K562 (cell line): ENCODE measurements around the gene SMU1. TPM values are rescaled to one million over a fixed set of nuclear protein-coding genes. Genes with fewer than 3 reads are reported as not detected.

Experiments used
- ATF1 ChIP-seq, 2 experiments: fragments of 450-650 bp in 1 of 2; IDR thresholded peaks; 2 replicates each; pipeline ENCODE4 v1.6.1; 2016; ENCODE audit warnings: missing compliant biosample characterization in 1 of 2, missing genetic modification characterization in 1 of 2
- ATF2 ChIP-seq: sonication (generic); formaldehyde crosslinking; IDR thresholded peaks from 2 replicates; pipeline ENCODE4 v1.8.1; 2022; ENCODE audit warnings: missing genetic modification reagents
- CGGBP1 ChIP-seq: fragments of 250-450 bp; sonication (Bioruptor Pico); IDR thresholded peaks from 2 replicates; pipeline ENCODE4 v1.9.0; 2021; ENCODE audit warnings: mild to moderate bottlenecking
- CHD1 ChIP-seq: fragments of 200-600 bp; sonication (generic); IDR thresholded peaks from one replicate; pipeline ENCODE4 v1.6.1; 2012; ENCODE audit warnings: mild to moderate bottlenecking, moderate library complexity, low read length, inconsistent platforms
- CLOCK ChIP-seq: fragments of 250-450 bp; sonication (Bioruptor Pico); IDR thresholded peaks from 2 replicates; pipeline ENCODE4 v1.4.0; 2020; ENCODE audit warnings: mild to moderate bottlenecking, moderate library complexity, borderline replicate concordance
- EP400 ChIP-seq: fragments of 450-650 bp; IDR thresholded peaks from 2 replicates; pipeline ENCODE4 v1.6.1; 2017; ENCODE audit warnings: antibody characterized with exemption, mild to moderate bottlenecking, moderate library complexity
- HNRNPLL ChIP-seq: fragments of 200-400 bp; formaldehyde crosslinking; IDR thresholded peaks from 2 replicates; pipeline ENCODE4 v1.6.1; 2017; ENCODE audit warnings: low read length, low read depth, mild to moderate bottlenecking; ENCODE audit not compliant: poor library complexity, severe bottlenecking
- MTA1 ChIP-seq: fragments of 450-650 bp; IDR thresholded peaks from 2 replicates; pipeline ENCODE4 v1.6.1; 2017; ENCODE audit warnings: borderline replicate concordance
- MYC ChIP-seq, 2 experiments: fragments of 250-450 bp in 1 of 2; sonication (Bioruptor Pico) in 1 of 2; IDR thresholded peaks; 2 replicates each; pipeline versions ENCODE4 v1.5.1 to v1.6.1; 2012 to 2021; ENCODE audit warnings: low read depth in 2 of 2, borderline replicate concordance in 1 of 2, improper control_type of control experiment in 1 of 2, low read length in 1 of 2, mild to moderate bottlenecking in 1 of 2, moderate library complexity in 1 of 2
- NEUROD1 ChIP-seq: fragments of 150-350 bp; IDR thresholded peaks from 2 replicates; pipeline ENCODE4 v1.6.1; 2014; ENCODE audit warnings: borderline replicate concordance, low read length, low read depth; ENCODE audit not compliant: partially characterized antibody
- NR4A1 ChIP-seq, 2 experiments: fragments of 250-450 bp in 1 of 2; fragments of 450-650 bp in 1 of 2; sonication (Bioruptor Pico) in 1 of 2; IDR thresholded peaks; 2 replicates each; pipeline versions ENCODE4 v1.4.0 to v1.6.1; 2016 to 2020; ENCODE audit warnings: mild to moderate bottlenecking in 2 of 2, missing compliant biosample characterization in 1 of 2, missing genetic modification characterization in 1 of 2, moderate library complexity in 1 of 2
- PHF8 ChIP-seq: fragments of 200-600 bp; sonication (generic); IDR thresholded peaks from 2 replicates; pipeline ENCODE4 v1.6.1; 2012; ENCODE audit warnings: mixed run types, mild to moderate bottlenecking, inconsistent platforms, low read length, moderate library complexity, borderline replicate concordance
- RFX5 ChIP-seq: IDR thresholded peaks from 2 replicates; pipeline ENCODE4 v1.6.1; 2011; ENCODE audit warnings: low read depth, mild to moderate bottlenecking, improper control_type of control experiment, low read length
- ZBTB7A ChIP-seq: IDR thresholded peaks from 2 replicates; pipeline ENCODE4 v1.6.1; 2011; ENCODE audit warnings: low read depth, mild to moderate bottlenecking, low read length, moderate library complexity, borderline replicate concordance; ENCODE audit not compliant: control insufficient read depth
- ZFP30 ChIP-seq: fragments of 250-450 bp; sonication (Bioruptor Pico); IDR thresholded peaks from 2 replicates; pipeline ENCODE4 v1.8.0; 2022; ENCODE audit warnings: moderate library complexity, mild to moderate bottlenecking, inconsistent platforms, borderline replicate concordance
- ZNF695 ChIP-seq: fragments of 450-650 bp; formaldehyde crosslinking; IDR thresholded peaks from 2 replicates; pipeline ENCODE4 v1.4.0; 2020; ENCODE audit warnings: mild to moderate bottlenecking, moderate library complexity
- ZNF79 ChIP-seq: fragments of 250-450 bp; sonication (Bioruptor Pico); IDR thresholded peaks from 2 replicates; pipeline ENCODE4 v1.4.0; 2020; ENCODE audit warnings: low read depth, mild to moderate bottlenecking, moderate library complexity
- polyA plus RNA-seq, 8 experiments: library from polyadenylated mRNA; depleted of rRNA in 4 of 8; stranded (reverse) in 5 of 8; unstranded in 3 of 8; fragments of >200 nt; fragmentation: Nextera tagmentation in 2 of 8; fragmentation: Illumina TruSeq in 1 of 8; extraction: Ambion mirVana in 2 of 8; extraction: Trizol in 1 of 8; gene quantifications; 2 replicates each; pipeline versions ENCODE4 v1.2.1 to v1.2.3, GENCODE V29; 2011 to 2014; ENCODE audit warnings: inconsistent platforms in 1 of 8, missing spikeins in 1 of 8
- total RNA-seq, 7 experiments: library from RNA; depleted of rRNA in 6 of 7; stranded (reverse); fragments of >200 nt in 6 of 7; fragmentation: Illumina TruSeq in 2 of 7; extraction: Trizol in 2 of 7; gene quantifications; 2 replicates each; pipeline versions ENCODE4 v1.2.1 to v1.2.3, GENCODE V29; 2011 to 2021; ENCODE audit warnings: low replicate concordance in 1 of 7

The SMU1 gene
- total and polyA plus RNA-seq, 9 of the 15 experiments (the other 6 are each of a cell fraction or from before 2014, with no cell fraction given) = 13.2 to 33.4 (median 20.7) TPM

- TF ChIP-seq CHD1 (peak; percentile 34), ZNF79 (CRISPR knock-in tag) (no peak), HNRNPLL (peak; percentile 84), EP400 (peak; percentile 84), CLOCK (no peak), ATF2 (CRISPR knock-in tag) (no peak), ZFP30 (CRISPR knock-in tag) (no peak), CGGBP1 (CRISPR knock-in tag) (no peak), MYC (IDR thresholded peaks at IDR 0.05; ENCODE audit: low read depth, low read length) (peak; percentile 38; the same call in 1 of the 2 replicates), MYC (CRISPR knock-in tag; IDR thresholded peaks at IDR 0.05; ENCODE audit: borderline replicate concordance, low read depth) (no peak), NEUROD1 (no peak), ZBTB7A (peak; percentile 54; the same call in 1 of the 2 replicates), PHF8 (peak; percentile 93), NR4A1 (CRISPR knock-in tag; IDR thresholded peaks at IDR 0.05) (no peak), NR4A1 (tag; IDR thresholded peaks at IDR 0.05) (no peak), ATF1 (CRISPR knock-in tag; IDR thresholded peaks at IDR 0.05) (peak; percentile 79), ATF1 (tag; IDR thresholded peaks at IDR 0.05) (peak; percentile 95), RFX5 (no peak), MTA1 (peak; percentile 98), ZNF695 (CRISPR knock-in tag) (no peak)
Observed at GRCh38 chr9:33076046-33077004, at the start of gene SMU1 (continued).
